NB4 (cell line): ENCODE results near the gene ADAMTS16.

Experiments
- MYC ChIP-seq: IDR thresholded peaks from 2 replicates; pipeline ENCODE4 v1.6.1; 2011; ENCODE audit warnings: low read depth, low read length
- POLR2A ChIP-seq: IDR thresholded peaks from 2 replicates; pipeline ENCODE4 v1.6.1; 2011; ENCODE audit warnings: mild to moderate bottlenecking; ENCODE audit not compliant: insufficient read length; ENCODE audit errors: extremely low read depth
- TF ChIP-seq, protein P1 (sequence below): IDR thresholded peaks from one replicate; pipeline ENCODE4 v1.5.1; 2012; ENCODE audit warnings: low read depth, low read length

DNA sequence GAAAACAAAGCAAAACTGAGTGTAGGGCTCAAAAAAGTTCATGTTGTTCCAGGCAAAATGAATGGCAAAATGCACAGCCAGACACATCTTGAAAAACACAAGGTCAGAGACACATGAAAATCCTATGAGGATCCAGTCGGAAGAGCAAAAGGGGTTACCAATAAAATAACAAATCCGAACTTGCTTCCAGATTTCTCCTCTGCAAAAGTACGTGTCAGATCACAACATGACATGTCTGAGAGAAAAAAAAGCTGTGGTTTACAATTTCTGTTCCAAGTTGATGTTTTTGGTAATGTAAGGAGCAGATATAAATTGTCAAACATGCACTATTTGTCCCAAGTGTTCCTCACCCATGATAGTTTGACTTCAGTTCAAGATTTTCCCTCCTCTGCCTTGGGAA, 15.9 kb upstream of the ADAMTS16 start:
- TF ChIP-seq MYC (no peak), POLR2A (no peak)
- TF ChIP-seq, protein P1, sequence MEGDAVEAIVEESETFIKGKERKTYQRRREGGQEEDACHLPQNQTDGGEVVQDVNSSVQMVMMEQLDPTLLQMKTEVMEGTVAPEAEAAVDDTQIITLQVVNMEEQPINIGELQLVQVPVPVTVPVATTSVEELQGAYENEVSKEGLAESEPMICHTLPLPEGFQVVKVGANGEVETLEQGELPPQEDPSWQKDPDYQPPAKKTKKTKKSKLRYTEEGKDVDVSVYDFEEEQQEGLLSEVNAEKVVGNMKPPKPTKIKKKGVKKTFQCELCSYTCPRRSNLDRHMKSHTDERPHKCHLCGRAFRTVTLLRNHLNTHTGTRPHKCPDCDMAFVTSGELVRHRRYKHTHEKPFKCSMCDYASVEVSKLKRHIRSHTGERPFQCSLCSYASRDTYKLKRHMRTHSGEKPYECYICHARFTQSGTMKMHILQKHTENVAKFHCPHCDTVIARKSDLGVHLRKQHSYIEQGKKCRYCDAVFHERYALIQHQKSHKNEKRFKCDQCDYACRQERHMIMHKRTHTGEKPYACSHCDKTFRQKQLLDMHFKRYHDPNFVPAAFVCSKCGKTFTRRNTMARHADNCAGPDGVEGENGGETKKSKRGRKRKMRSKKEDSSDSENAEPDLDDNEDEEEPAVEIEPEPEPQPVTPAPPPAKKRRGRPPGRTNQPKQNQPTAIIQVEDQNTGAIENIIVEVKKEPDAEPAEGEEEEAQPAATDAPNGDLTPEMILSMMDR: no peak
